HCT116 (cell line): ENCODE measurements around the gene EFHD1. TPM values are rescaled to one million over a fixed set of nuclear protein-coding genes. Genes with fewer than 3 reads are reported as not detected.

Experiments
- ATAC-seq: fragments of 200-7000 bp; cut with Tn5 transposase; 2 replicates; pipeline ENCODE4 v1.9.1; 2020; ENCODE audit warnings: mild to moderate bottlenecking, moderate library complexity
- BruUV-seq: library from RNA; stranded (reverse); fragments of 400-500 nt; replicated peaks from 2 replicates; lab custom pipeline; 2021; lab: Mats Ljungman, UMichigan
- CTCF ChIA-PET: fragments of 300-600 bp; sonication (Branson Sonifier 250); formaldehyde crosslinking; loops from one replicate; lab custom pipeline; 2021; ENCODE audit warnings: antibody characterized with exemption; lab: Charles Lee
- POLR2A ChIA-PET: fragments of 300-600, 350-600 bp; sonication (Branson Sonifier 250); formaldehyde crosslinking; loops from one replicate; lab custom pipeline; 2021; ENCODE audit warnings: antibody characterized with exemption; lab: Charles Lee
- RAD21 ChIA-PET, 2 experiments: fragments of 300-600 bp; sonication (Branson Sonifier 250); formaldehyde crosslinking; loops; one replicate each; lab custom pipeline; 2023; ENCODE audit warnings: low total read pairs in 2 of 2; ENCODE audit not compliant: uncharacterized antibody in 2 of 2, unreplicated experiment in 2 of 2, low non-redundant PET in 1 of 2; lab: Charles Lee
- DNase-seq: peaks from one replicate; pipeline ENCODE4 v3.0.0-alpha.2; 2010; ENCODE audit warnings: low read depth, low spot score
- H2AFZ ChIP-seq: fragments of 200-600 bp; shearing (Covaris generic), sonication (generic); 2 replicates; pipeline ENCODE4 v1.6.1; 2017; ENCODE audit warnings: low read depth, mixed run types, mixed read lengths, antibody characterized with exemption, low read length; ENCODE audit not compliant: poor library complexity, severe bottlenecking
- H3K27ac ChIP-seq: 2 replicates; pipeline ENCODE4 v1.5.1; 2012; ENCODE audit warnings: low read depth, low read length
- H3K27me3 ChIP-seq: fragments of 200-600 bp; sonication (generic); 2 replicates; pipeline ENCODE4 v1.6.1; 2016; ENCODE audit warnings: mixed run types, low read length, mixed read lengths; ENCODE audit not compliant: insufficient read depth
- H3K36me3 ChIP-seq, 2 experiments: fragments of 200-500 bp in 1 of 2; fragments of 200-600 bp in 1 of 2; sonication (Bioruptor generic) in 1 of 2; sonication (generic) in 1 of 2; 2 replicates each; pipeline versions ENCODE4 v1.5.1 to v1.6.1; 2014 to 2016; ENCODE audit warnings: low read length in 2 of 2, inconsistent platforms in 1 of 2, mixed read lengths in 1 of 2, mixed run types in 1 of 2; ENCODE audit not compliant: insufficient read depth in 2 of 2, control insufficient read depth in 1 of 2
- H3K4me1 ChIP-seq, 2 experiments: fragments of 200-600 bp in 1 of 2; sonication (generic) in 1 of 2; 2 replicates each; pipeline versions ENCODE4 v1.5.1 to v1.6.1; 2012 to 2017; ENCODE audit warnings: low read length in 2 of 2, inconsistent platforms in 1 of 2, mild to moderate bottlenecking in 1 of 2, mixed read lengths in 1 of 2, mixed run types in 1 of 2, moderate library complexity in 1 of 2; ENCODE audit not compliant: insufficient read depth in 2 of 2, control insufficient read depth in 1 of 2
- H3K4me2 ChIP-seq: fragments of 200-600 bp; sonication (generic); 2 replicates; pipeline ENCODE4 v1.6.1; 2017; ENCODE audit warnings: mixed run types, low read length, mixed read lengths
- H3K4me3 ChIP-seq, 2 experiments: fragments of 200-600 bp in 1 of 2; sonication (generic) in 1 of 2; replicated peaks in 1 of 2; 2 replicates each; pipeline ENCODE4 v1.5.1; 2011 to 2016; ENCODE audit warnings: low read length in 2 of 2, control low read depth in 1 of 2, low read depth in 1 of 2, mild to moderate bottlenecking in 1 of 2, mixed read lengths in 1 of 2, mixed run types in 1 of 2
- H3K79me2 ChIP-seq: fragments of 200-600 bp; sonication (generic); 2 replicates; pipeline ENCODE4 v1.6.1; 2017; ENCODE audit warnings: mild to moderate bottlenecking, mixed run types, low read length, moderate library complexity, mixed read lengths; ENCODE audit not compliant: insufficient read depth
- H3K9ac ChIP-seq: fragments of 200-600 bp; sonication (generic); 2 replicates; pipeline ENCODE4 v1.6.1; 2016; ENCODE audit warnings: low read length, mixed read lengths
- H3K9me2 ChIP-seq: fragments of 200-600 bp; sonication (generic), shearing (Covaris generic); 2 replicates; pipeline ENCODE4 v1.6.1; 2017; ENCODE audit warnings: mixed run types, mild to moderate bottlenecking, moderate library complexity; ENCODE audit not compliant: insufficient read depth
- H3K9me3 ChIP-seq, 2 experiments: fragments of 200-500 bp in 1 of 2; fragments of 200-600 bp in 1 of 2; sonication (Bioruptor generic) in 1 of 2; sonication (generic) in 1 of 2; 2 replicates each; pipeline ENCODE4 v1.6.1; 2014 to 2017; ENCODE audit warnings: low read length in 2 of 2, mixed read lengths in 2 of 2, inconsistent platforms in 1 of 2, low read depth in 1 of 2, mild to moderate bottlenecking in 1 of 2, mixed run types in 1 of 2, moderate library complexity in 1 of 2; ENCODE audit not compliant: control insufficient read depth in 1 of 2, insufficient read depth in 1 of 2
- H4K20me1 ChIP-seq: fragments of 200-600 bp; sonication (generic), shearing (Covaris generic); 2 replicates; pipeline ENCODE4 v1.6.1; 2017; ENCODE audit warnings: mixed run types, mild to moderate bottlenecking, moderate library complexity; ENCODE audit not compliant: insufficient read depth
- SIN3A ChIP-seq: IDR thresholded peaks from 2 replicates; pipeline ENCODE4 v1.6.1; 2012; ENCODE audit warnings: low read depth
- intact Hi-C: fragments of 100-400 bp; cut with micrococcal nuclease; formaldehyde crosslinking; loops from 2 replicates; pipeline ENCODE4 v1.10.0; 2022
- total RNA-seq: library from RNA; stranded (reverse); gene quantifications from one replicate; pipeline ENCODE4 v1.2.1, GENCODE V29; 2021; ENCODE audit not compliant: unreplicated experiment
- TF ChIP-seq, protein P1 (sequence below): IDR thresholded peaks from 2 replicates; pipeline ENCODE4 v1.6.1; 2012; ENCODE audit warnings: low read depth
- TF ChIP-seq, protein P2 (sequence below): IDR thresholded peaks from 2 replicates; pipeline ENCODE4 v1.6.1; 2012

The EFHD1 gene
- total RNA-seq, 1 experiment from 2014 or later = 0.52 TPM

DNA sequence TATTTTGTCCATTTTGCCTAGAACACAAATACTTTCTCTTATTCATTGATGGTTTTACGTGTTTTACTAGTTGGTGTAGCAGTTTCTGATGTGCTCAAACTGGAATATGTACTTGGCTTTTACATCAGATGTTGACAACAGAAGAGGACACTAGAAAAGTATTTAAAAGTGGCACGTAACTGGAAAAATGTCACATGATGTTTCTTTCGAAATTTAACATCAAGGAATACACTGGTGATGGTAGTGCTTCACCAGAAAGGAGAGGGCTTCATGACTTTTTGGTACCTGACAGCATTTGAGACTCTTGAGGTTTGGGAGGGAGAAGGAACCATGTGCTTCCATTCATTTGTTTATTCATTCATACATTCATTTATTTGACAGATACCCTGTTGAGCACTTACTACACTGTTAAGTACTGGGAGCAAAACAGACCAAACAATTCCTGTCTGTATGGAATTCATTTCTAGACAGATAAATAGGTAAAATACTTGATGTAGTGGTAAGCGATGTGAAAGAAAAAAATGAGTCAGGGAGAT is 65.2 kb downstream of the EFHD1 start:
- RAD21 ChIA-PET = no interaction called here

More for the DNA sequence above, 65.2 kb downstream of the EFHD1 start:
- Histone ChIP-seq H3K4me2 (peak overlapping the region; percentile 79), H3K9me3 (no peaks in the 10 kb centered on the region), H3K9ac (peak overlapping the region; percentile 93), H3K4me1 (peaks cover 18 to 21% of the 10 kb centered on the region in 2 experiments), H2AFZ (no peak overlapping the region), H3K27ac (no peak overlapping the region), H3K27me3 (no peaks in the 10 kb centered on the region), H3K36me3 (peaks cover 0 to 7% of the 10 kb centered on the region in 2 experiments; a peak in 1 of 4 replicates), H3K79me2 (peaks cover 64% of the 10 kb centered on the region), H3K9me2 (no peaks in the 10 kb centered on the region), H4K20me1 (peaks cover under 1% of the 10 kb centered on the region; the same call in 1 of the 2 replicates), H3K4me3 (peak overlapping the region; percentile 95 to 99)
- POLR2A ChIA-PET = no interaction called here
- no peak for DNase-seq
- TF ChIP-seq, protein P1, sequence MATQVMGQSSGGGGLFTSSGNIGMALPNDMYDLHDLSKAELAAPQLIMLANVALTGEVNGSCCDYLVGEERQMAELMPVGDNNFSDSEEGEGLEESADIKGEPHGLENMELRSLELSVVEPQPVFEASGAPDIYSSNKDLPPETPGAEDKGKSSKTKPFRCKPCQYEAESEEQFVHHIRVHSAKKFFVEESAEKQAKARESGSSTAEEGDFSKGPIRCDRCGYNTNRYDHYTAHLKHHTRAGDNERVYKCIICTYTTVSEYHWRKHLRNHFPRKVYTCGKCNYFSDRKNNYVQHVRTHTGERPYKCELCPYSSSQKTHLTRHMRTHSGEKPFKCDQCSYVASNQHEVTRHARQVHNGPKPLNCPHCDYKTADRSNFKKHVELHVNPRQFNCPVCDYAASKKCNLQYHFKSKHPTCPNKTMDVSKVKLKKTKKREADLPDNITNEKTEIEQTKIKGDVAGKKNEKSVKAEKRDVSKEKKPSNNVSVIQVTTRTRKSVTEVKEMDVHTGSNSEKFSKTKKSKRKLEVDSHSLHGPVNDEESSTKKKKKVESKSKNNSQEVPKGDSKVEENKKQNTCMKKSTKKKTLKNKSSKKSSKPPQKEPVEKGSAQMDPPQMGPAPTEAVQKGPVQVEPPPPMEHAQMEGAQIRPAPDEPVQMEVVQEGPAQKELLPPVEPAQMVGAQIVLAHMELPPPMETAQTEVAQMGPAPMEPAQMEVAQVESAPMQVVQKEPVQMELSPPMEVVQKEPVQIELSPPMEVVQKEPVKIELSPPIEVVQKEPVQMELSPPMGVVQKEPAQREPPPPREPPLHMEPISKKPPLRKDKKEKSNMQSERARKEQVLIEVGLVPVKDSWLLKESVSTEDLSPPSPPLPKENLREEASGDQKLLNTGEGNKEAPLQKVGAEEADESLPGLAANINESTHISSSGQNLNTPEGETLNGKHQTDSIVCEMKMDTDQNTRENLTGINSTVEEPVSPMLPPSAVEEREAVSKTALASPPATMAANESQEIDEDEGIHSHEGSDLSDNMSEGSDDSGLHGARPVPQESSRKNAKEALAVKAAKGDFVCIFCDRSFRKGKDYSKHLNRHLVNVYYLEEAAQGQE = no peak
- TF ChIP-seq SIN3A = 0 out of 2 replicates have a peak, but pooled peaks have one; percentile 35
- TF ChIP-seq, protein P2, sequence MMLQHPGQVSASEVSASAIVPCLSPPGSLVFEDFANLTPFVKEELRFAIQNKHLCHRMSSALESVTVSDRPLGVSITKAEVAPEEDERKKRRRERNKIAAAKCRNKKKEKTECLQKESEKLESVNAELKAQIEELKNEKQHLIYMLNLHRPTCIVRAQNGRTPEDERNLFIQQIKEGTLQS = no peak
- TSS peak; percentile 68 for BruUV-seq
- intact Hi-C loops = no loop called here
- CTCF ChIA-PET = no interaction called here
- ATAC-seq = no peak
